Smooth muscle cell of the pulmonary artery (primary cell): ENCODE data around the gene TMEM52. TPM values are rescaled to one million over a fixed set of nuclear protein-coding genes. Genes with fewer than 3 reads are reported as not detected.

Experiments
- total RNA-seq: library from RNA; depleted of rRNA; stranded (reverse); fragments of >200 nt; gene quantifications from 2 replicates; pipeline ENCODE4 v1.2.3, GENCODE V29; 2014

The TMEM52 gene
- total RNA-seq, result 0.20 and 0.43 TPM in 2 replicates

GRCh38 chr1:1918901-1919303 lies at the start of gene TMEM52:
Gene TMEM52 (minus strand): TSS chr1:1919279. CDS start chr1:1919265, 14 bp downstream.

GRCh38 chr1:1914971-1915692 lies 3.9 kb downstream of the TMEM52 start, which contains the start of gene CALML6:
Gene CALML6 (plus strand): TSS chr1:1915260. CDS start chr1:1915281, 21 bp downstream.

GRCh38 chr1:1890506-1891348 lies 28.4 kb downstream of the TMEM52 start, which contains the start of gene GNB1:
Gene GNB1 (minus strand): TSS chr1:1891087. CDS start chr1:1825453, 65,634 bp downstream.

Other genes starting within 250 kb of the TMEM52 start
- 39.8 and 45.2 TPM in 2 replicates for gene SLC35E2B, start 226.5 kb downstream of the TMEM52 start, total RNA-seq
- 5.9 and 11.8 TPM in 2 replicates for gene CDK11A, start 194.9 kb downstream of the TMEM52 start, total RNA-seq
- gene NADK, start 140.8 kb downstream of the TMEM52 start, total RNA-seq, result 34.9 and 44.6 TPM in 2 replicates
- 162 and 182 TPM in 2 replicates for gene GNB1, start 28.2 kb downstream of the TMEM52 start, total RNA-seq
- gene CALML6, start 4.0 kb downstream of the TMEM52 start, total RNA-seq, result 0.46 and 0.66 TPM in 2 replicates
- gene CFAP74, start 84.5 kb upstream of the TMEM52 start, total RNA-seq, result not detected in 2 replicates
- not detected in 2 replicates for gene GABRD, start 100.1 kb upstream of the TMEM52 start, total RNA-seq
- 1.3 and 2.4 TPM in 2 replicates for gene PRKCZ, start 131.1 kb upstream of the TMEM52 start, total RNA-seq